GM18502 (cell line): ENCODE results near the gene VRK2.
"Not testable (repeated sequence)": the region's sequence is repeated elsewhere in the genome, so short reads cannot be mapped to it uniquely, and the experiment has no call there.

Experiments used
- ATAC-seq: cut with Tn5 transposase; IDR thresholded peaks from one replicate; pipeline ENCODE4 v1.9.1; 2021; ENCODE audit warnings: mild to moderate bottlenecking; ENCODE audit not compliant: unreplicated experiment, poor library complexity

VRK2 gene

GRCh38 chr2:58052978-58053377 is 6.4 kb downstream of the VRK2 start:
- no peak for ATAC-seq

- ATAC-seq = no peak
These were observed 7.7 kb downstream of the VRK2 start for GRCh38 chr2:58054264-58054663.

- no peak for ATAC-seq
These were observed 8.6 kb downstream of the VRK2 start for GRCh38 chr2:58055033-58055786.

- ATAC-seq = no peak
These were observed 9.7 kb downstream of the VRK2 start for GRCh38 chr2:58056192-58056916.

GRCh38 chr2:58057707-58058530 is 11.3 kb downstream of the VRK2 start:
- ATAC-seq = no peak

GRCh38 chr2:58063641-58064040 is 17.0 kb downstream of the VRK2 start:
- no peak for ATAC-seq

GRCh38 chr2:58064086-58064485 is 17.5 kb downstream of the VRK2 start:
- peak; percentile 66 for ATAC-seq

GRCh38 chr2:58065248-58065647 is 18.6 kb downstream of the VRK2 start:
- ATAC-seq = no peak

GRCh38 chr2:58067001-58067400 is 20.4 kb downstream of the VRK2 start:
- no peak for ATAC-seq

GRCh38 chr2:58070765-58071164 is 24.2 kb downstream of the VRK2 start:
- ATAC-seq = no peak

- no peak for ATAC-seq
These were observed 25.5 kb downstream of the VRK2 start for GRCh38 chr2:58072102-58072501.

- ATAC-seq = no peak
These were observed 26.4 kb downstream of the VRK2 start for GRCh38 chr2:58073008-58073407.

GRCh38 chr2:58073751-58074150 is 27.1 kb downstream of the VRK2 start:
- no peak for ATAC-seq

GRCh38 chr2:58081000-58081399 is 34.4 kb downstream of the VRK2 start:
- ATAC-seq = no peak

- ATAC-seq = no peak
These were observed 42.5 kb downstream of the VRK2 start for GRCh38 chr2:58089081-58089480.

- ATAC-seq = not testable (repeated sequence)
These were observed 46.2 kb downstream of the VRK2 start for GRCh38 chr2:58092772-58093171.

- no peak for ATAC-seq
These were observed 50.4 kb downstream of the VRK2 start for GRCh38 chr2:58097025-58097424.

- ATAC-seq = no peak
These were observed 51.9 kb downstream of the VRK2 start for GRCh38 chr2:58098254-58099095.

GRCh38 chr2:58099096-58099769 is 52.6 kb downstream of the VRK2 start:
- no peak for ATAC-seq

GRCh38 chr2:58101500-58101899 is 54.9 kb downstream of the VRK2 start:
- ATAC-seq = no peak
